Measurements from ENCODE around the gene TC2N.
A peak's percentile ranks its signal among the peaks of the same experiment; 100 is the strongest.

The TC2N gene

DNA sequence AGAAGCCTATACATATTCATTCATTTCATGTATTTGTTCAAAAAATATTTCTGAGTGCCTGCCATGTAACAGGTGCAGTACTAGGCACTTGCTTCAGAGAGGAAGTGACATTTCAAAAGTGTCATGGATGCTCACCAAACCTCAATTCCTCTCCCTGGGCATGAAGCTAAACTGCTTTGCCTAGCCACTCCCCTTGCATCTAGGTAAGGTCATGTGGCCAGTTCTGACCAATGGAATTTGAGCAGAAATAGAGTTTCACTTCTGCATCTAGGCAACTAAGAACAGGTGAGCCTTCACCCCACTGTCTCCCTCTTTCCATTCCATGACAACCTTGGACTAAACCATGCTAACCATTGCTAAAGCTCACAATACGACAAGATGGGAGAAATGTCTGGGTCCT lies 27.6 kb downstream of the TC2N start:
- TF ChIP-seq, protein P1, sequence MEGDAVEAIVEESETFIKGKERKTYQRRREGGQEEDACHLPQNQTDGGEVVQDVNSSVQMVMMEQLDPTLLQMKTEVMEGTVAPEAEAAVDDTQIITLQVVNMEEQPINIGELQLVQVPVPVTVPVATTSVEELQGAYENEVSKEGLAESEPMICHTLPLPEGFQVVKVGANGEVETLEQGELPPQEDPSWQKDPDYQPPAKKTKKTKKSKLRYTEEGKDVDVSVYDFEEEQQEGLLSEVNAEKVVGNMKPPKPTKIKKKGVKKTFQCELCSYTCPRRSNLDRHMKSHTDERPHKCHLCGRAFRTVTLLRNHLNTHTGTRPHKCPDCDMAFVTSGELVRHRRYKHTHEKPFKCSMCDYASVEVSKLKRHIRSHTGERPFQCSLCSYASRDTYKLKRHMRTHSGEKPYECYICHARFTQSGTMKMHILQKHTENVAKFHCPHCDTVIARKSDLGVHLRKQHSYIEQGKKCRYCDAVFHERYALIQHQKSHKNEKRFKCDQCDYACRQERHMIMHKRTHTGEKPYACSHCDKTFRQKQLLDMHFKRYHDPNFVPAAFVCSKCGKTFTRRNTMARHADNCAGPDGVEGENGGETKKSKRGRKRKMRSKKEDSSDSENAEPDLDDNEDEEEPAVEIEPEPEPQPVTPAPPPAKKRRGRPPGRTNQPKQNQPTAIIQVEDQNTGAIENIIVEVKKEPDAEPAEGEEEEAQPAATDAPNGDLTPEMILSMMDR (IDR thresholded peaks at IDR 0.05), result no peak

DNA sequence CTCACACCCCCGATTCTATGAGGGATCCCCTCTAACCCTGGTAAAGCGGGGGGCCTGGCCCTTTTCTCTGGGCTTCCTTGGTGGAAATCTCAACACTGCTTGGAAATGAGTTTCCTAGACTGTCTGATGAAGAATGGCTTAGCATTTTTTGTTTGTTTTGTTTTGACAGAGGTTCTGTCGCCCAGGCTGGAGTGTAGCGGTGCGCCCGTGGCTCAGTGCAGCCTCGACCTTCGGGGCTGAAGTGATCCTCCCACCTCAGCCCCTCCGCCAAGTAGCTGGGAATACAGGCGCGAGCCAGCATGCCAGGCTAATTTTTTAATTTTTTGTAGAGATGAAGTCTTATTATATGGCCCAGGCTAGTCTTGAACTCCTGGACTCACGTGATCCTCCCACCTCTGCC lies 30.3 kb downstream of the TC2N start:
- TF ChIP-seq, protein P1 (IDR thresholded peaks at IDR 0.05), result no peak
- no peaks in the 10 kb centered on the region for H3K9me3 ChIP-seq
- H3K4me1 ChIP-seq (ENCODE audit: control insufficient read depth in 1 of 2, insufficient read depth in 1 of 2, low read depth in 1 of 2, low read length in 1 of 2), result peaks cover 8 to 16% of the 10 kb centered on the region in 2 experiments
- H3K4me3 ChIP-seq (ENCODE audit: low read depth in 1 of 2, low read length in 1 of 2), result peak overlapping the region; percentile 38 to 59
- peaks cover 83% of the 10 kb centered on the region for H3K27me3 ChIP-seq
- H3K27ac ChIP-seq, result no peak overlapping the region
- H3K36me3 ChIP-seq, result no peaks in the 10 kb centered on the region

More for the DNA sequence above, 27.6 kb downstream of the TC2N start:
- H3K4me1 ChIP-seq (ENCODE audit: control insufficient read depth in 1 of 2, insufficient read depth in 1 of 2, low read depth in 1 of 2, low read length in 1 of 2), result peaks cover 8 to 16% of the 10 kb centered on the region in 2 experiments
- H3K36me3 ChIP-seq, result no peaks in the 10 kb centered on the region
- H3K27ac ChIP-seq, result no peak overlapping the region
- H3K4me3 ChIP-seq (ENCODE audit: low read depth in 1 of 2, low read length in 1 of 2), result no peak overlapping the region
- peaks cover 58% of the 10 kb centered on the region for H3K27me3 ChIP-seq
- no peaks in the 10 kb centered on the region for H3K9me3 ChIP-seq

DNA sequence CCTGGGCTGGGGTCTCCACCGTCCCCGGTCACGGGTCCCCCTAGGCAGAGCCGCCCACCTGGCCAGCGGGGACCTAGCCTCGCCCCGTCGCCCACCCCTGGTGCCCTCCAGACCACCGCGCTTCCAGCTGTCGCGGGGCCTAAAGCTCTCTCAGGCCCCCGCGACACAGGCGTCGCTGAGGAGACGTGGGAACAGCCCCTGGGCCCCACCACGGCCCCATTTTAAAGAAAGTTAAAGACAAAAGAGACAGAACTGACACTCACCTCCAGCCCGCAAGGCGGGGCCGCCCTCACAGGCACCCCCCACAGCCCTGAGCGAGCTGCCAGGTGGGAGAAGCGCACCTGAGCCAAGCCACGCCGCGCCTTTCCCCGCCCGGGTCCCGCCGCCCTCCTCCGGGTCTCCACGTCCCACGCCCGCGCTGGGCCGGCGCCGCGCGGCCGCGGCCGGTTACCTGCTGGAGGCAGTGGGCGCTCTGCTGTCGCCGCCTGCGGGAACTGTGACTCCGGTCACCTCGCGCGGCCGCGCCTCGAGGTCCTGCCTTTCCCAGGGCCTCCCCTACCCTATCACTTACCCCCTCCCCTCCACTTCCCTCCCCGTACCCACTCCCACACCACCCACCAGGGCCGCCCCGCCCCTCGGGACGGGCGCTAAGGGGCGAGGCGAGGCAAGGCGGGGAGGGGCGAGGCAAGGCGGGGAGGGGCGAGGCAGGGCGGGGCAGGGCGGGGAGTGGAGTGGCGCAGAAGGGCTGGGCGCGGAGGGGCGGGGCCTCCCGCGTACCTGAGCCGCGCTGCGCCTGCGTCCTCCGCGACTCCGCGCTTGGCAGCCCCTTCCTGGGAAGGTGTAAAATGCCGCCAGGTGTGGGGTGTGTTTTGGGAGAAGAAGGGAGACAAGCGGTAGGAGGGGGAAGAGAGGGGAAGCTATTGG lies 31.2 kb downstream of the TC2N start:
- Histone ChIP-seq H3K36me3 (no peaks in the 10 kb centered on the region), H3K4me1 (ENCODE audit: control insufficient read depth in 1 of 2, insufficient read depth in 1 of 2, low read depth in 1 of 2, low read length in 1 of 2) (peaks cover 8 to 16% of the 10 kb centered on the region in 2 experiments), H3K27me3 (peaks cover 89% of the 10 kb centered on the region), H3K9me3 (no peaks in the 10 kb centered on the region), H3K27ac (no peak overlapping the region), H3K4me3 (ENCODE audit: low read depth in 1 of 2, low read length in 1 of 2) (peak overlapping the region; percentile 38 to 59)
- TF ChIP-seq, protein P1 (IDR thresholded peaks at IDR 0.05), result no peak

DNA sequence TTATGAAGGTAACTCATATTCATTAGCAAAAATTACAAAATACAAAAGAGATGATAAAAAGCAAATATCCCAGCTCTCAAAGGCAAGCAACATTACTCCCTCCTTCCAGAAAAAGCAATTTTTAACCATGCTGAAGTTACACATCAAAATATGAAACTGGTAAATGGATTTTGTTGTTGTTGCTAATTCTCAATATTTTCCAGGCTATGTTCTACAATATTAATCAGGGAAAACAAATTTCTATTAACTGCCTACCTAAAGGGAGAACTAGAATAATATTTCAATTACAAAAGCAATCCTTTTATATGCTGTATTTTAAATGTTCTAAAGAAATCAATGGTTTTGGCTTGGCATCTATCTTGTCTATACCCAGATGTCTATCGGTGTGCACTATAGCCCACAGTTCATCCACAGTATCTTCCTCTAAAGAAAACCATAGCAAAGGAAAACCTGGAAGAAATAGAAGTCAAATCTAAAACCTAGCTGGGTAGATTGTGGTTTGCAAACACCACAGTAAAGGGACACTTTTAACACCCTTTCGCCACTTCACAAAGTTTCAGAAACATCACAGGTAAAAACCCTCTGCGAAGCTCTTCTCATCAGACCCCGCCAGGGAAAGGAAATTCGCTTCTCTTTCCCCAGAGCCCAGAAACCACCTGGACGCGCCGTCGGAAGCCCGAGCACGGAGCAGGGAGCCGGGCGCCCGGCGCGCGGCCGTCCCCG lies 32.0 kb downstream of the TC2N start:
- H3K9me3 ChIP-seq, result no peaks in the 10 kb centered on the region
- H3K4me1 ChIP-seq (ENCODE audit: control insufficient read depth in 1 of 2, insufficient read depth in 1 of 2, low read depth in 1 of 2, low read length in 1 of 2), result peaks cover 8 to 16% of the 10 kb centered on the region in 2 experiments
- TF ChIP-seq, protein P1 (IDR thresholded peaks at IDR 0.05), result no peak
- H3K36me3 ChIP-seq, result no peaks in the 10 kb centered on the region
- H3K4me3 ChIP-seq (ENCODE audit: low read depth in 1 of 2, low read length in 1 of 2), result no peak overlapping the region
- H3K27ac ChIP-seq, result no peak overlapping the region
- peaks cover 91% of the 10 kb centered on the region for H3K27me3 ChIP-seq

DNA sequence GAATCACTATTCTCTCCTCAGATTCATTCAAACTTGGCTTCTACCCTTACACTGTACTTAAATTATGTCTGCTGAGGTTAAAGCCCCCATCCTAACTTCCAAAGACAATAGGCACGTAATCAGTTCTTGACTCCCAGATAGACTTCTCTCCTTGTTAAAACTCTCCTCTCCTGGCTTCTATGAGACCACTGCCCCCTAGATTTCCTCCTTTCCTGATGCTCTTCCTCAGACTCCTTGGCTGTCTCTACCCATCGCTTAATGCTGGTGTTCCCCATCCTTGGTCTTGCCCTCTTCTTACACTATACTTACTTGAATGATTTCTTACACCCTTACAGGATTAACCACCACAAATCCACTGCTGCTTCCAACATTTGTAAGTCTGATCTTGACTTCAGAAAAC lies 32.8 kb downstream of the TC2N start:
- Histone ChIP-seq H3K9me3 (no peaks in the 10 kb centered on the region), H3K27me3 (peaks cover 88% of the 10 kb centered on the region), H3K4me3 (ENCODE audit: low read depth in 1 of 2, low read length in 1 of 2) (no peak overlapping the region), H3K27ac (no peak overlapping the region), H3K4me1 (ENCODE audit: control insufficient read depth in 1 of 2, insufficient read depth in 1 of 2, low read depth in 1 of 2, low read length in 1 of 2) (peaks cover 8 to 16% of the 10 kb centered on the region in 2 experiments), H3K36me3 (no peaks in the 10 kb centered on the region)
- TF ChIP-seq, protein P1 (IDR thresholded peaks at IDR 0.05), result no peak
